Neuronal stem cell (in vitro differentiated cells): ENCODE data around the gene CFAP58.

Experiments used
- DNase-seq: peaks from one replicate; pipeline ENCODE4 v3.0.0-alpha.2; 2013; ENCODE audit warnings: low spot score
- H2AFZ ChIP-seq: one replicate; pipeline ENCODE4 v1.6.1; 2013; ENCODE audit warnings: mild to moderate bottlenecking, low read length, inconsistent platforms
- H2AK5ac ChIP-seq: 2 replicates; pipeline ENCODE4 v1.6.1; 2013; ENCODE audit warnings: low read depth, mild to moderate bottlenecking, inconsistent platforms, low read length, moderate library complexity, mixed read lengths
- H2BK120ac ChIP-seq: 2 replicates; pipeline ENCODE4 v1.6.1; 2013; ENCODE audit warnings: low read depth, mild to moderate bottlenecking, inconsistent platforms, low read length, moderate library complexity, mixed read lengths
- H2BK12ac ChIP-seq: one replicate; pipeline ENCODE4 v1.6.1; 2013; ENCODE audit warnings: low read length, inconsistent platforms
- H2BK15ac ChIP-seq: 2 replicates; pipeline ENCODE4 v1.6.1; 2013; ENCODE audit warnings: mild to moderate bottlenecking, low read length, inconsistent platforms, mixed read lengths
- H2BK5ac ChIP-seq: one replicate; pipeline ENCODE4 v1.6.1; 2013; ENCODE audit warnings: inconsistent platforms, mild to moderate bottlenecking, low read length, moderate library complexity
- H3K14ac ChIP-seq: one replicate; pipeline ENCODE4 v1.6.1; 2013; ENCODE audit warnings: low read length, inconsistent platforms
- H3K18ac ChIP-seq: 2 replicates; pipeline ENCODE4 v1.6.1; 2013; ENCODE audit warnings: low read length, inconsistent platforms
- H3K23ac ChIP-seq: 2 replicates; pipeline ENCODE4 v1.6.1; 2013; ENCODE audit warnings: low read depth, mild to moderate bottlenecking, mixed read lengths, low read length, inconsistent platforms; ENCODE audit not compliant: poor library complexity
- H3K27ac ChIP-seq: replicated peaks from 3 replicates; pipeline ENCODE4 v1.5.1; 2013; ENCODE audit warnings: low read length, inconsistent platforms
- H3K27me3 ChIP-seq, 3 experiments: 2 replicates each; pipeline ENCODE4 v1.6.1; 2013; ENCODE audit warnings: low read length in 3 of 3, mild to moderate bottlenecking in 2 of 3, inconsistent platforms in 1 of 3, low read depth in 1 of 3, mixed read lengths in 1 of 3, moderate library complexity in 1 of 3; ENCODE audit not compliant: control insufficient read depth in 3 of 3, insufficient read depth in 3 of 3
- H3K36me3 ChIP-seq, 2 donors: replicated peaks in 1 of 2; 2 replicates each; pipeline ENCODE4 v1.6.1; 2013; ENCODE audit warnings: low read length in 2 of 2; ENCODE audit not compliant: control insufficient read depth in 2 of 2, insufficient read depth in 2 of 2
- H3K4ac ChIP-seq: 2 replicates; pipeline ENCODE4 v1.6.1; 2013; ENCODE audit warnings: inconsistent platforms, mild to moderate bottlenecking, low read length, moderate library complexity
- H3K4me1 ChIP-seq, 2 donors: 1 replicate in 1 of 2; 2 replicates in 1 of 2; pipeline ENCODE4 v1.6.1; 2013; ENCODE audit warnings: low read length in 2 of 2, low read depth in 1 of 2; ENCODE audit not compliant: control insufficient read depth in 2 of 2, insufficient read depth in 1 of 2
- H3K4me2 ChIP-seq: one replicate; pipeline ENCODE4 v1.6.1; 2013; ENCODE audit warnings: mild to moderate bottlenecking, low read length, inconsistent platforms; ENCODE audit not compliant: insufficient read depth, poor library complexity, severe bottlenecking
- H3K4me3 ChIP-seq, 2 donors: 2 replicates each; pipeline ENCODE4 v1.5.1; 2013; ENCODE audit warnings: low read length in 2 of 2, mild to moderate bottlenecking in 2 of 2, inconsistent platforms in 1 of 2, moderate library complexity in 1 of 2
- H3K79me1 ChIP-seq: one replicate; pipeline ENCODE4 v1.6.1; 2013; ENCODE audit warnings: low read depth, mild to moderate bottlenecking, inconsistent platforms, low read length, moderate library complexity
- H3K9ac ChIP-seq: one replicate; pipeline ENCODE4 v1.6.1; 2013; ENCODE audit warnings: mild to moderate bottlenecking, low read depth, low read length, inconsistent platforms; ENCODE audit not compliant: poor library complexity
- H3K9me3 ChIP-seq, 2 donors: replicated peaks in 1 of 2; 2 replicates each; pipeline versions ENCODE3 to v1.6.1; 2013; ENCODE audit warnings: low read length in 2 of 2, mild to moderate bottlenecking in 2 of 2, inconsistent platforms in 1 of 2, low read depth in 1 of 2, mixed read lengths in 1 of 2, moderate library complexity in 1 of 2; ENCODE audit not compliant: control insufficient read depth in 2 of 2, insufficient read depth in 1 of 2
- H4K8ac ChIP-seq: one replicate; pipeline ENCODE4 v1.6.1; 2013; ENCODE audit warnings: low read depth, mild to moderate bottlenecking, inconsistent platforms, low read length, moderate library complexity
- H4K91ac ChIP-seq: one replicate; pipeline ENCODE4 v1.6.1; 2013; ENCODE audit warnings: low read length, low read depth, mild to moderate bottlenecking, inconsistent platforms; ENCODE audit not compliant: poor library complexity
- WGBS, 2 donors: extraction: QIAGEN DNeasy Blood & Tissue Kit; methylation state at CpG; one replicate each; pipeline ENCODE4 v1.1.7; 2013; ENCODE audit warnings: missing lambda C conversion rate in 2 of 2, mixed read lengths in 1 of 2; ENCODE audit not compliant: insufficient read length in 2 of 2, insufficient replicate concordance in 1 of 2; ENCODE audit errors: extremely low coverage in 2 of 2; 5-methylcytosine and 5-hydroxymethylcytosine counted together

The CFAP58 gene

GRCh38 chr10:104403636-104404035 is 50.0 kb downstream of the CFAP58 start:
- H3K27ac ChIP-seq: no peak overlapping the region
- no CpG with 5 or more reads among the region's 8 CpGs for WGBS, 2 donors
- no peaks in the 10 kb centered on the region for H3K27me3 ChIP-seq
- no peak overlapping the region for H4K91ac ChIP-seq
- no peak overlapping the region for H3K9ac ChIP-seq
- DNase-seq: no peak
- no peaks in the 10 kb centered on the region for H3K4me1 ChIP-seq
- no peak overlapping the region for H3K4ac ChIP-seq
- no peak overlapping the region for H3K18ac ChIP-seq
- H4K8ac ChIP-seq: no peak overlapping the region
- no peak overlapping the region for H2BK120ac ChIP-seq
- H3K4me2 ChIP-seq: no peak overlapping the region
- no peak overlapping the region for H3K23ac ChIP-seq
- H2BK5ac ChIP-seq: no peak overlapping the region
- H3K9me3 ChIP-seq: no peaks in the 10 kb centered on the region
- no peak overlapping the region for H3K4me3 ChIP-seq
- no peak overlapping the region for H2BK12ac ChIP-seq
- H3K14ac ChIP-seq: no peak overlapping the region
- no peak overlapping the region for H2BK15ac ChIP-seq
- H2AK5ac ChIP-seq: no peak overlapping the region
- H2AFZ ChIP-seq: no peak overlapping the region
- peaks cover 2% of the 10 kb centered on the region for H3K79me1 ChIP-seq
- H3K36me3 ChIP-seq: no peaks in the 10 kb centered on the region

DNA sequence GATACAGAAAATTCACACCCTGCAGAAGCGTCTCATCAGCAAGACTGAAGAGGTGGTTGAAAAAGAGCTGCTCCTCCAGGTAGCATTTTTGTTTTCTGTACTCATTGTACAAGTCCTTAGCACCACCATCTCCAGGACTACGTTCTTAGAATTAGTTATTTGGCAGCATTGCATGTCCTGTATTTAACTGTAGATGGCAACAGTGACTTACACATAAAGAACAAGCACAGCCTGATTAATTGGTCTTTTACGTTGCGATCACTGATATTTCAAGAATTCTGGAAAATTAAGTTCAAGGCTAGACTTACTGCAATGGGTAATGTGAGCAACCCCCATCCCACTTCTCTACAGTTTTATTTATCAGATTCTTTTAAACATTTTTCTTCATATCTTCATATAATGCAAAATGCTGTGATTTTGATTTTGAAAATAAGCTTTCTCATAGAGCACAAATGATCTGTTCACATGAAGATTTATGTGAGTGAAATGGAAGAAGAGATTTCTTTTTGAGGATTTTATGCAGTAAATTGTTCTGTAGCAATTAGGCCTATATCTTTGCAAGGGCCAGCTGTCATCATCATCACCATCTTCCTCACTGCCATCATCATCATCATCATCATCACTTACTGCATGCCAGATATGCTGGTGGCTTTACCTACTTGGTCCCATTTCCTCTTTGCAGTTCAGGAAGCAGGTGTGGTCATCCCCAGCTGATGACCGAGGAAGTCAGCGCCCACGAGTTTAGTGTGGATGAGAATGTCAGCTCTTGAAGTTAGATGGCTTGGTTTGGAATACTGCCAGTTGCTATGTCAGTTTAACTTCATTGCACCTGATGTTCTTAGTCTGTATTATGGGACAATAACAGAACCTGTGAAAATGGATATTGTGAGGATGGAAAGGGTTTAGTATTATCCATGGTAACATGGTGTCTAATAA is 53.4 kb downstream of the CFAP58 start:
- H2BK120ac ChIP-seq: no peak overlapping the region
- H3K9ac ChIP-seq: no peak overlapping the region
- H2AK5ac ChIP-seq: no peak overlapping the region
- DNase-seq: no peak
- H3K4ac ChIP-seq: no peak overlapping the region
- no peaks in the 10 kb centered on the region for H3K9me3 ChIP-seq
- no peak overlapping the region for H2BK15ac ChIP-seq
- H3K27ac ChIP-seq: no peak overlapping the region
- H2AFZ ChIP-seq: no peak overlapping the region
- no peak overlapping the region for H3K4me3 ChIP-seq
- no peak overlapping the region for H2BK12ac ChIP-seq
- H3K79me1 ChIP-seq: peaks cover 2% of the 10 kb centered on the region
- no peak overlapping the region for H3K4me2 ChIP-seq
- H3K27me3 ChIP-seq: no peaks in the 10 kb centered on the region
- H3K4me1 ChIP-seq: no peaks in the 10 kb centered on the region
- no peak overlapping the region for H3K14ac ChIP-seq
- no peaks in the 10 kb centered on the region for H3K36me3 ChIP-seq
- H3K23ac ChIP-seq: no peak overlapping the region
- no peak overlapping the region for H4K8ac ChIP-seq
- no peak overlapping the region for H2BK5ac ChIP-seq
- H4K91ac ChIP-seq: no peak overlapping the region
- H3K18ac ChIP-seq: no peak overlapping the region
- no CpG with 5 or more reads among the region's 7 CpGs for WGBS, 2 donors

GRCh38 chr10:104413528-104413927 is 59.9 kb downstream of the CFAP58 start:
- Histone ChIP-seq H3K9ac (no peak overlapping the region), H3K4me1 (no peaks in the 10 kb centered on the region), H2AFZ (no peak overlapping the region), H4K8ac (no peak overlapping the region), H2AK5ac (no peak overlapping the region), H3K4me3 (no peak overlapping the region), H3K18ac (no peak overlapping the region), H4K91ac (no peak overlapping the region), H3K4ac (no peak overlapping the region), H3K4me2 (no peak overlapping the region), H2BK12ac (no peak overlapping the region), H2BK15ac (no peak overlapping the region), H3K36me3 (no peaks in the 10 kb centered on the region), H3K79me1 (no peaks in the 10 kb centered on the region), H3K27me3 (no peaks in the 10 kb centered on the region), H3K23ac (no peak overlapping the region), H2BK5ac (no peak overlapping the region), H3K9me3 (no peaks in the 10 kb centered on the region), H2BK120ac (no peak overlapping the region), H3K14ac (no peak overlapping the region), H3K27ac (no peak overlapping the region)
- no CpG with 5 or more reads among the region's 1 CpG for WGBS, 2 donors
- DNase-seq: no peak

DNA sequence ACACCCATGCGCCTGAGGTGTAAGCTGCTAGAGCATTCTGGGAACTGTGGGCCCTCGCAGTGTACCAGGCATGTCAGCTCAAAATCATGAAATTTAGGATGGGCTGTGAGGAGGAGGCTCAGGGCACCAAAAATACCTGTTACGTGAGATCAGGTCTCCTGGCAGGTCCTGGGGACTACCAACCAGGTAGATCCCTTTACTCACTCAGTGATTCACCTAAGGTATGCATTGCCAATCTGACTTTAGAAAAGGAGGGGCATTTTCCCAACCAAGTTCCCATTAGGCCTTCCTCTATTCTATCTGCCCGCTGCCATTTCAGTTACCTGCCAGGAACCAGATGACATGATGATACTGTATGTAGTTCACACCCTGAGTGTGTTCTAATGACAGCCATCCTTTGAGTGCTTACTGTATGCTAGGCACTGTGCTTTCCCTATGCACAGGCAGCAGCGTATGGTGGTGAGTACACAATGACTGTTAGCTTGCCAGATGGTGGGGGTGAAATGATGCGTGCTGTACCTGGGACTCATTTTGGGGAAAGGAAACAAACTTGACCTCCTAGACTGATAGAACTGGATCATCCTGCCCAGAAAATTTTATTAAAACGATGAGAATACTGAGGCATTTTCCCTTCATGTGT is 62.0 kb downstream of the CFAP58 start:
- no peaks in the 10 kb centered on the region for H3K27me3 ChIP-seq
- WGBS, 2 donors: no CpG with 5 or more reads among the region's 7 CpGs
- H4K8ac ChIP-seq: no peak overlapping the region
- H3K4ac ChIP-seq: no peak overlapping the region
- no peak overlapping the region for H2BK120ac ChIP-seq
- no peaks in the 10 kb centered on the region for H3K79me1 ChIP-seq
- no peak overlapping the region for H3K4me2 ChIP-seq
- H3K36me3 ChIP-seq: no peaks in the 10 kb centered on the region
- no peak overlapping the region for H2AK5ac ChIP-seq
- H3K23ac ChIP-seq: no peak overlapping the region
- H3K27ac ChIP-seq: no peak overlapping the region
- H3K14ac ChIP-seq: no peak overlapping the region
- no peak overlapping the region for H2BK5ac ChIP-seq
- H3K4me1 ChIP-seq: no peaks in the 10 kb centered on the region
- H2AFZ ChIP-seq: no peak overlapping the region
- H3K4me3 ChIP-seq: no peak overlapping the region
- no peak for DNase-seq
- H4K91ac ChIP-seq: no peak overlapping the region
- no peak overlapping the region for H2BK12ac ChIP-seq
- H2BK15ac ChIP-seq: no peak overlapping the region
- no peak overlapping the region for H3K18ac ChIP-seq
- H3K9ac ChIP-seq: no peak overlapping the region
- no peaks in the 10 kb centered on the region for H3K9me3 ChIP-seq
